SK-N-SH treated with all-trans-retinoic acid at 6 μM for 48 hours (cell line): ENCODE results near the gene KEAP1.
"Not testable (repeated sequence)": the region's sequence is repeated elsewhere in the genome, so short reads cannot be mapped to it uniquely, and the experiment has no call there.

Experiments
- ARNTL ChIP-seq: fragments of 450-650 bp; formaldehyde crosslinking; IDR thresholded peaks from 2 replicates; pipeline ENCODE4 v1.5.0; 2020; ENCODE audit warnings: low read depth, mild to moderate bottlenecking, moderate library complexity, borderline replicate concordance
- CSDC2 ChIP-seq: fragments of 250-450 bp; sonication (Bioruptor Pico); IDR thresholded peaks from 2 replicates; pipeline ENCODE4 v1.5.0; 2020; ENCODE audit warnings: mild to moderate bottlenecking, moderate library complexity
- OSR1 ChIP-seq: fragments of 250-450 bp; sonication (Bioruptor Pico); IDR thresholded peaks from 2 replicates; pipeline ENCODE4 v1.8.0; 2022; ENCODE audit warnings: moderate library complexity, mild to moderate bottlenecking, inconsistent platforms
- RARB ChIP-seq: fragments of 250-450 bp; sonication (Bioruptor Pico); IDR thresholded peaks from 2 replicates; pipeline ENCODE4 v1.8.0; 2021; ENCODE audit warnings: mild to moderate bottlenecking, moderate library complexity
- SNAI2 ChIP-seq: fragments of 250-450 bp; sonication (Bioruptor Pico); IDR thresholded peaks from 2 replicates; pipeline ENCODE4 v1.5.0; 2020; ENCODE audit warnings: mild to moderate bottlenecking, moderate library complexity
- TOX ChIP-seq: fragments of 250-450 bp; sonication (Bioruptor Pico); IDR thresholded peaks from 2 replicates; pipeline ENCODE4 v1.8.0; 2021; ENCODE audit warnings: mild to moderate bottlenecking, moderate library complexity, borderline replicate concordance
- ZC3H10 ChIP-seq: fragments of 250-450 bp; sonication (Bioruptor Pico); IDR thresholded peaks from 2 replicates; pipeline ENCODE4 v1.5.1; 2021; ENCODE audit warnings: mild to moderate bottlenecking, moderate library complexity
- ZFP3 ChIP-seq: fragments of 250-450 bp; sonication (Bioruptor Pico); IDR thresholded peaks from 2 replicates; pipeline ENCODE4 v1.5.0; 2020; ENCODE audit warnings: mild to moderate bottlenecking, moderate library complexity
- ZFP30 ChIP-seq: fragments of 450-650 bp; formaldehyde crosslinking; IDR thresholded peaks from 2 replicates; pipeline ENCODE4 v1.5.0; 2022; ENCODE audit warnings: mild to moderate bottlenecking, moderate library complexity
- ZNF565 ChIP-seq: fragments of 450-650 bp; formaldehyde crosslinking; conservative IDR thresholded peaks from 2 replicates; pipeline ENCODE4 v1.5.0; 2020; ENCODE audit warnings: low read depth, mild to moderate bottlenecking, moderate library complexity
- TF ChIP-seq, protein P1 (sequence below): fragments of 250-450 bp; sonication (Bioruptor Pico); IDR thresholded peaks from 2 replicates; pipeline ENCODE4 v1.5.0; 2020; ENCODE audit warnings: mild to moderate bottlenecking, moderate library complexity
- TF ChIP-seq, protein P2 (sequence below): fragments of 250-450 bp; sonication (Bioruptor Pico); IDR thresholded peaks from 2 replicates; pipeline ENCODE4 v1.5.1; 2020; ENCODE audit warnings: low read depth, mild to moderate bottlenecking, moderate library complexity
- TF ChIP-seq, protein P3 (sequence below): fragments of 250-450 bp; sonication (Bioruptor Pico); IDR thresholded peaks from 2 replicates; pipeline ENCODE4 v1.8.0; 2020; ENCODE audit warnings: mild to moderate bottlenecking, moderate library complexity, borderline replicate concordance

DNA sequence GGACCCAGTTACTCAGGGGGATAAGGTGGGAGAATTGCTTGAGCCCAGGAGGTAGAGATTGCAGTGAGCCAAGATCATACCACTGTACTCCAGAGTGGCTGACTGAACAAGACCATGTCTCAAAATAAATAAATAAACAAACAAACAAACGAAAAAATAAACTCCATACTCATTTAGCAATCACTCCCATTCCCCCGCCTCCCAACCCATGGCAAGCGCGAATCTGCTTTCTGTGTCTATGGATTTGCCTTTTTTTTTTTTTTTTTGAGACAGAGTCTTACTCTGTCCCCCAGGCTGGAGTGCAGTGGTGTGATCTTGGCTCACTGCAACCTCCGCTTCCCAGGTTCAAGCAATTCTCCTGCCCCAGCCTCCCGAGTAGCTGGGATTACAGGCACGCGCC, 23.7 kb upstream of the KEAP1 start:
- TF ChIP-seq, protein P1, sequence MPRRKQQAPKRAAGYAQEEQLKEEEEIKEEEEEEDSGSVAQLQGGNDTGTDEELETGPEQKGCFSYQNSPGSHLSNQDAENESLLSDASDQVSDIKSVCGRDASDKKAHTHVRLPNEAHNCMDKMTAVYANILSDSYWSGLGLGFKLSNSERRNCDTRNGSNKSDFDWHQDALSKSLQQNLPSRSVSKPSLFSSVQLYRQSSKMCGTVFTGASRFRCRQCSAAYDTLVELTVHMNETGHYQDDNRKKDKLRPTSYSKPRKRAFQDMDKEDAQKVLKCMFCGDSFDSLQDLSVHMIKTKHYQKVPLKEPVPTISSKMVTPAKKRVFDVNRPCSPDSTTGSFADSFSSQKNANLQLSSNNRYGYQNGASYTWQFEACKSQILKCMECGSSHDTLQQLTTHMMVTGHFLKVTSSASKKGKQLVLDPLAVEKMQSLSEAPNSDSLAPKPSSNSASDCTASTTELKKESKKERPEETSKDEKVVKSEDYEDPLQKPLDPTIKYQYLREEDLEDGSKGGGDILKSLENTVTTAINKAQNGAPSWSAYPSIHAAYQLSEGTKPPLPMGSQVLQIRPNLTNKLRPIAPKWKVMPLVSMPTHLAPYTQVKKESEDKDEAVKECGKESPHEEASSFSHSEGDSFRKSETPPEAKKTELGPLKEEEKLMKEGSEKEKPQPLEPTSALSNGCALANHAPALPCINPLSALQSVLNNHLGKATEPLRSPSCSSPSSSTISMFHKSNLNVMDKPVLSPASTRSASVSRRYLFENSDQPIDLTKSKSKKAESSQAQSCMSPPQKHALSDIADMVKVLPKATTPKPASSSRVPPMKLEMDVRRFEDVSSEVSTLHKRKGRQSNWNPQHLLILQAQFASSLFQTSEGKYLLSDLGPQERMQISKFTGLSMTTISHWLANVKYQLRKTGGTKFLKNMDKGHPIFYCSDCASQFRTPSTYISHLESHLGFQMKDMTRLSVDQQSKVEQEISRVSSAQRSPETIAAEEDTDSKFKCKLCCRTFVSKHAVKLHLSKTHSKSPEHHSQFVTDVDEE, result not testable (repeated sequence)
- TF ChIP-seq ZNF565; RARB; ZC3H10 (CRISPR knock-in tag); ZFP3 (CRISPR knock-in tag); SNAI2 (CRISPR knock-in tag); CSDC2 (CRISPR knock-in tag); ARNTL (CRISPR knock-in tag); TOX (CRISPR knock-in tag); ZFP30 (CRISPR knock-in tag); OSR1 (CRISPR knock-in tag): not testable (repeated sequence)
- TF ChIP-seq, protein P2, sequence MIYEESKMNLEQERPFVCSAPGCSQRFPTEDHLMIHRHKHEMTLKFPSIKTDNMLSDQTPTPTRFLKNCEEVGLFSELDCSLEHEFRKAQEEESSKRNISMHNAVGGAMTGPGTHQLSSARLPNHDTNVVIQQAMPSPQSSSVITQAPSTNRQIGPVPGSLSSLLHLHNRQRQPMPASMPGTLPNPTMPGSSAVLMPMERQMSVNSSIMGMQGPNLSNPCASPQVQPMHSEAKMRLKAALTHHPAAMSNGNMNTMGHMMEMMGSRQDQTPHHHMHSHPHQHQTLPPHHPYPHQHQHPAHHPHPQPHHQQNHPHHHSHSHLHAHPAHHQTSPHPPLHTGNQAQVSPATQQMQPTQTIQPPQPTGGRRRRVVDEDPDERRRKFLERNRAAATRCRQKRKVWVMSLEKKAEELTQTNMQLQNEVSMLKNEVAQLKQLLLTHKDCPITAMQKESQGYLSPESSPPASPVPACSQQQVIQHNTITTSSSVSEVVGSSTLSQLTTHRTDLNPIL (CRISPR knock-in tag), result not testable (repeated sequence)
- TF ChIP-seq, protein P3, sequence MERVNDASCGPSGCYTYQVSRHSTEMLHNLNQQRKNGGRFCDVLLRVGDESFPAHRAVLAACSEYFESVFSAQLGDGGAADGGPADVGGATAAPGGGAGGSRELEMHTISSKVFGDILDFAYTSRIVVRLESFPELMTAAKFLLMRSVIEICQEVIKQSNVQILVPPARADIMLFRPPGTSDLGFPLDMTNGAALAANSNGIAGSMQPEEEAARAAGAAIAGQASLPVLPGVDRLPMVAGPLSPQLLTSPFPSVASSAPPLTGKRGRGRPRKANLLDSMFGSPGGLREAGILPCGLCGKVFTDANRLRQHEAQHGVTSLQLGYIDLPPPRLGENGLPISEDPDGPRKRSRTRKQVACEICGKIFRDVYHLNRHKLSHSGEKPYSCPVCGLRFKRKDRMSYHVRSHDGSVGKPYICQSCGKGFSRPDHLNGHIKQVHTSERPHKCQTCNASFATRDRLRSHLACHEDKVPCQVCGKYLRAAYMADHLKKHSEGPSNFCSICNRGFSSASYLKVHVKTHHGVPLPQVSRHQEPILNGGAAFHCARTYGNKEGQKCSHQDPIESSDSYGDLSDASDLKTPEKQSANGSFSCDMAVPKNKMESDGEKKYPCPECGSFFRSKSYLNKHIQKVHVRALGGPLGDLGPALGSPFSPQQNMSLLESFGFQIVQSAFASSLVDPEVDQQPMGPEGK, result not testable (repeated sequence)
